Type B pancreatic cell (in vitro differentiated cells): ENCODE measurements around the gene SLC9A7. TPM values are rescaled to one million over a fixed set of nuclear protein-coding genes. Genes with fewer than 3 reads are reported as not detected.

ENCODE experiments used
- DNase-seq: peaks from one replicate; pipeline ENCODE4 v3.0.0; 2021; ENCODE audit warnings: mixed read lengths; ENCODE audit not compliant: unreplicated experiment; ENCODE audit errors: extremely low spot score
- H3K27ac Mint-ChIP-seq: 2 replicates; pipeline ENCODE4 v1.8.0; 2021; ENCODE audit warnings: mild to moderate bottlenecking, mixed read lengths
- H3K27me3 Mint-ChIP-seq: 2 replicates; pipeline ENCODE4 v1.8.0; 2021; ENCODE audit warnings: mixed read lengths
- H3K36me3 Mint-ChIP-seq: 2 replicates; pipeline ENCODE4 v1.8.0; 2021; ENCODE audit warnings: mixed read lengths
- H3K4me1 Mint-ChIP-seq: one replicate; pipeline ENCODE4 v1.8.0; 2021; ENCODE audit warnings: mixed read lengths; ENCODE audit not compliant: unreplicated experiment
- H3K4me3 Mint-ChIP-seq: 2 replicates; pipeline ENCODE4 v1.8.0; 2021; ENCODE audit warnings: mild to moderate bottlenecking, mixed read lengths
- H3K9me3 Mint-ChIP-seq: 2 replicates; pipeline ENCODE4 v1.8.0; 2021; ENCODE audit warnings: mixed read lengths
- CTCF ChIP-seq: fragments of 200-600 bp; sonication (generic); conservative IDR thresholded peaks from 2 replicates; pipeline ENCODE4 v1.5.0; 2021; ENCODE audit warnings: antibody characterized with exemption, mild to moderate bottlenecking
- total RNA-seq: library from RNA; stranded (reverse); gene quantifications from 2 replicates; pipeline ENCODE4 v1.2.1, GENCODE V29; 2021; ENCODE audit warnings: low replicate concordance

SLC9A7 gene
- total RNA-seq, 1 donor from 2014 or later: 7.5 TPM

GRCh38 chrX:46710425-46710824 lies 48.5 kb downstream of the SLC9A7 start:
- no peak for DNase-seq
- H3K4me1 Mint-ChIP-seq: no peaks in the 10 kb centered on the region
- H3K4me3 Mint-ChIP-seq: no peak overlapping the region
- no peaks in the 10 kb centered on the region for H3K36me3 Mint-ChIP-seq
- no peak overlapping the region for H3K27ac Mint-ChIP-seq
- no peaks in the 10 kb centered on the region for H3K27me3 Mint-ChIP-seq
- H3K9me3 Mint-ChIP-seq: peaks cover 9% of the 10 kb centered on the region
- no peak for TF ChIP-seq CTCF

GRCh38 chrX:46707274-46707965 lies 51.5 kb downstream of the SLC9A7 start:
- Mint-ChIP-seq H3K36me3 (no peaks in the 10 kb centered on the region), H3K27ac (no peak overlapping the region), H3K9me3 (peaks cover 9% of the 10 kb centered on the region), H3K4me3 (no peak overlapping the region), H3K4me1 (no peaks in the 10 kb centered on the region), H3K27me3 (no peaks in the 10 kb centered on the region)
- no peak for TF ChIP-seq CTCF
- no peak for DNase-seq

GRCh38 chrX:46704767-46705386 lies 54.0 kb downstream of the SLC9A7 start:
- no peak for TF ChIP-seq CTCF
- peaks cover 4% of the 10 kb centered on the region for H3K9me3 Mint-ChIP-seq
- H3K36me3 Mint-ChIP-seq: no peaks in the 10 kb centered on the region
- DNase-seq: no peak
- no peaks in the 10 kb centered on the region for H3K4me1 Mint-ChIP-seq
- H3K27me3 Mint-ChIP-seq: no peaks in the 10 kb centered on the region
- no peak overlapping the region for H3K27ac Mint-ChIP-seq
- no peak overlapping the region for H3K4me3 Mint-ChIP-seq

GRCh38 chrX:46703980-46704379 lies 54.9 kb downstream of the SLC9A7 start:
- Mint-ChIP-seq H3K9me3 (peaks cover 4% of the 10 kb centered on the region), H3K27ac (no peak overlapping the region), H3K4me3 (no peak overlapping the region), H3K36me3 (no peaks in the 10 kb centered on the region), H3K4me1 (no peaks in the 10 kb centered on the region), H3K27me3 (no peaks in the 10 kb centered on the region)
- DNase-seq: no peak
- TF ChIP-seq CTCF: no peak

- no peaks in the 10 kb centered on the region for H3K36me3 Mint-ChIP-seq
- H3K27ac Mint-ChIP-seq: no peak overlapping the region
- no peaks in the 10 kb centered on the region for H3K4me1 Mint-ChIP-seq
- no peak for DNase-seq
- TF ChIP-seq CTCF: no peak
- no peaks in the 10 kb centered on the region for H3K9me3 Mint-ChIP-seq
- H3K4me3 Mint-ChIP-seq: no peak overlapping the region
- no peaks in the 10 kb centered on the region for H3K27me3 Mint-ChIP-seq
Measured at GRCh38 chrX:46698691-46699090, 60.2 kb downstream of the SLC9A7 start.
